K562 (cell line): ENCODE measurements around the gene DYRK1A. TPM values are rescaled to one million over a fixed set of nuclear protein-coding genes. Genes with fewer than 3 reads are reported as not detected.

Source experiments
- HDAC3 ChIP-seq: fragments of 450-650 bp; IDR thresholded peaks from 2 replicates; pipeline ENCODE4 v1.6.1; 2018; ENCODE audit warnings: borderline replicate concordance, mild to moderate bottlenecking, moderate library complexity; ENCODE audit not compliant: partially characterized antibody
- HNRNPK ChIP-seq: fragments of 200-400 bp; formaldehyde crosslinking; IDR thresholded peaks from one replicate; pipeline ENCODE4 v1.6.1; 2018; ENCODE audit warnings: mild to moderate bottlenecking, low read depth, low read length; ENCODE audit not compliant: poor library complexity, severe bottlenecking
- KAT2B ChIP-seq: IDR thresholded peaks from one replicate; pipeline ENCODE4 v1.6.1; 2012; ENCODE audit warnings: low read depth, mild to moderate bottlenecking, control low read depth, inconsistent platforms, low read length, moderate library complexity
- MCM5 ChIP-seq: fragments of 450-650 bp; IDR thresholded peaks from 2 replicates; pipeline ENCODE4 v1.6.1; 2016; ENCODE audit warnings: low read depth
- PRMT5 ChIP-seq: sonication (generic); formaldehyde crosslinking; IDR thresholded peaks from 2 replicates; pipeline ENCODE4 v1.5.0; 2020; ENCODE audit warnings: missing genetic modification reagents
- SAFB2 ChIP-seq: fragments of 200-400 bp; formaldehyde crosslinking; IDR thresholded peaks from 2 replicates; pipeline ENCODE4 v1.6.1; 2018; ENCODE audit warnings: borderline replicate concordance, low read length, low read depth, moderate library complexity; ENCODE audit not compliant: severe bottlenecking
- polyA plus RNA-seq, 8 experiments: library from polyadenylated mRNA; depleted of rRNA in 4 of 8; stranded (reverse) in 5 of 8; unstranded in 3 of 8; fragments of >200 nt; fragmentation: Nextera tagmentation in 2 of 8; fragmentation: Illumina TruSeq in 1 of 8; extraction: Ambion mirVana in 2 of 8; extraction: Trizol in 1 of 8; gene quantifications; 2 replicates each; pipeline versions ENCODE4 v1.2.1 to v1.2.3, GENCODE V29; 2011 to 2014; ENCODE audit warnings: inconsistent platforms in 1 of 8, missing spikeins in 1 of 8
- total RNA-seq, 7 experiments: library from RNA; depleted of rRNA in 6 of 7; stranded (reverse); fragments of >200 nt in 6 of 7; fragmentation: Illumina TruSeq in 2 of 7; extraction: Trizol in 2 of 7; gene quantifications; 2 replicates each; pipeline versions ENCODE4 v1.2.1 to v1.2.3, GENCODE V29; 2011 to 2021; ENCODE audit warnings: low replicate concordance in 1 of 7
- TF ChIP-seq, protein P1 (sequence below): sonication (generic); formaldehyde crosslinking; IDR thresholded peaks from 2 replicates; pipeline ENCODE4 v1.8.0; 2022; ENCODE audit warnings: mild to moderate bottlenecking, missing genetic modification reagents
- TF ChIP-seq, protein P2 (sequence below): fragments of 450-650 bp; IDR thresholded peaks from 2 replicates; pipeline ENCODE4 v1.6.1; 2014; ENCODE audit warnings: low read depth, mild to moderate bottlenecking, moderate library complexity, borderline replicate concordance

The DYRK1A gene
- total and polyA plus RNA-seq, 9 of the 15 experiments (the other 6 are each of a cell fraction or from before 2014, with no cell fraction given): 3.7 to 64.8 (median 42.3) TPM

DNA sequence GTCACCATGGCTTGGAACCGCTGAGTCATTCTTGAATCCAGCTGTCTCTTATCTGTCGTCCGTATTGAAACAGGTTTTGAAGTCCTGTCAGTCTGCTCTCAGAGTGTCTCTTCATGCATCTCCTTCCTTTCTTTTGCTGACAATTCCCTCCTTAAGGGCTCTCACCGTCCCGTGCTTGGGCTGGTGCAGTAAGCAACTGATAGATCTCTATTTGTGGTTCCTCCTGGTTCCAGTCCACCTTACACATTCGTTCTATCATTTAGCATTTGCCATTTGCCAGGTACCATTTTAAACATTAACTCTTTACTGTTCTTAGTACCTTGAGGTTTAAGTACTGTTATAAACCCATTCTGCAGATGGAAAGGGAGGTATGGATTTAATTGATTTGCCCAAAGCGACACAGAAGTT is 88.9 kb downstream of the DYRK1A start (continued):
- TF ChIP-seq HNRNPK: no peak
- TF ChIP-seq MCM5: no peak
- TF ChIP-seq, protein P1, sequence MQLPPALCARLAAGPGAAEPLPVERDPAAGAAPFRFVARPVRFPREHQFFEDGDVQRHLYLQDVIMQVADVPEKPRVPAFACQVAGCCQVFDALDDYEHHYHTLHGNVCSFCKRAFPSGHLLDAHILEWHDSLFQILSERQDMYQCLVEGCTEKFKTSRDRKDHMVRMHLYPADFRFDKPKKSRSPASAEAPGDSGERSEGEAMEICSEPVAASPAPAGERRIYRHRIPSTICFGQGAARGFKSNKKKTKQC (CRISPR knock-in tag): no peak
- no peak for TF ChIP-seq PRMT5 (CRISPR knock-in tag)
- no peak for TF ChIP-seq KAT2B
- peak; percentile 75 for TF ChIP-seq HDAC3
- TF ChIP-seq, protein P2, sequence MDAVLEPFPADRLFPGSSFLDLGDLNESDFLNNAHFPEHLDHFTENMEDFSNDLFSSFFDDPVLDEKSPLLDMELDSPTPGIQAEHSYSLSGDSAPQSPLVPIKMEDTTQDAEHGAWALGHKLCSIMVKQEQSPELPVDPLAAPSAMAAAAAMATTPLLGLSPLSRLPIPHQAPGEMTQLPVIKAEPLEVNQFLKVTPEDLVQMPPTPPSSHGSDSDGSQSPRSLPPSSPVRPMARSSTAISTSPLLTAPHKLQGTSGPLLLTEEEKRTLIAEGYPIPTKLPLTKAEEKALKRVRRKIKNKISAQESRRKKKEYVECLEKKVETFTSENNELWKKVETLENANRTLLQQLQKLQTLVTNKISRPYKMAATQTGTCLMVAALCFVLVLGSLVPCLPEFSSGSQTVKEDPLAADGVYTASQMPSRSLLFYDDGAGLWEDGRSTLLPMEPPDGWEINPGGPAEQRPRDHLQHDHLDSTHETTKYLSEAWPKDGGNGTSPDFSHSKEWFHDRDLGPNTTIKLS: no peak
- no peak for TF ChIP-seq SAFB2
